HG03457 (cell line): ENCODE results near the gene HMGA1.

Source experiments
- ATAC-seq: cut with Tn5 transposase; IDR thresholded peaks from one replicate; pipeline ENCODE4 v1.9.1; 2021; ENCODE audit warnings: moderate number of reproducible peaks; ENCODE audit not compliant: unreplicated experiment

The HMGA1 gene

DNA sequence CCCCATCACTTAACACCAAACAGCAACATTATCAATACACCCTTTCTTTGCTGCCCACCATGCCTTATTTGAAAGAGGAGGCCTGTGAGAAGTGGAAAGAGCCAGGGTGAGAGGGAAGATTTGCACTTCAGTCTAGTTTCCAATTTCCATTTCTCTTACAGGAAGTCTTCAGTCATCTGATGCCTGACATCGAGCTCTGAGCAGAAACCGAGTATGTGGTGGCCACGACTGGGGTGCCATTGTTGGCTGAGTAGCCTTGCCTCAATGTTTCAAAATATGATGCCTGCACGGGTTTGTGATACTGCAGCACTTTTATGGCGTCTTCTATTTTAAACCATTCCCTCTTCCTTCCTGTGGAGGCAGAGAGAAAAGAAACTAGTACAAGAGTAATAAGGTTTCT is 51.9 kb downstream of the HMGA1 start:
- ATAC-seq = no peak

DNA sequence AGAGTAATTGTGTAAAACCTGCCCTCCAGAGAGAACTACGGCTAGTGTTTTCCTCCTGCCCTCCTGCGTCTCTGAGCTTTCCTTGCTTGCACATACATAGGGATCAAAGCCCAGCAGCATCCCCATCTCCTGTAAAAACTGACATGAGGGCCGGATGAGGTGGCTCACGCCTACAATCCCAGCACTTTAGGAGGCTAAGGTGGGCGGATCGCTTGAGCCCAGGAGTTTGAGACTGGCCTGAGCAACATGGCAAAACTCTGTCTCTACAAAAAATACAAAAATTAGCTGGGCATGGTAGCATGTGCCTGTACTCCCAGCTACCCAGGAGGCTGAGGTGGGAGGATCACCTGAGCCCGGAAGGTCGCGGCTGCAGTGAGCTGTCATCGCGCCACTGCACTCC is 52.5 kb downstream of the HMGA1 start:
- no peak for ATAC-seq

GRCh38 chr6:34292954-34293353 is 56.3 kb downstream of the HMGA1 start:
- no peak for ATAC-seq

DNA sequence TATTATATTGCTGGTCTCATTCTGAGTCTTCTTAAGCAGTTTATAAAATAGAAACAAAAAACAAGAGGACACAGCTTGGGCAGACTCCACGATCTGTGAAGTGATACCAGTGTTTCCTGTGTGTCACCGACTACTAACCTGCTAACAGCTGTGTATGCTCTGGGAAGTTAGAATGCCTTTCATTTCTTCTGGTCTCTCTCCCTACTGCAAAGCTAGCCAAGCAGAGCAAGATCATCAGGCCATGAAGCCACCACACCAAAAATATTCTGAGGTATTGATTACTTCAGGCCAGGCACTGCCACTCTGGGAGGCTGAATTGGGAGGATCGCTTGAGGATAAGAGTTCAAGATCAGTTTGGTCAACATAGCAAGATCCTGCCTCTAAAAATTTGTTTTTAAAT is 59.0 kb downstream of the HMGA1 start:
- ATAC-seq = no peak
